Measurements from ENCODE around the gene SAMD3.
"Not testable (repeated sequence)": the region's sequence is repeated elsewhere in the genome, so short reads cannot be mapped to it uniquely, and the experiment has no call there.

Gene SAMD3

GRCh38 chr6:130173377-130174004 lies 49.3 kb downstream of the SAMD3 start:
- not testable (repeated sequence) for DNase-seq (ENCODE audit: low spot score)

- DNase-seq (ENCODE audit: low spot score), result not testable (repeated sequence)
Observed at GRCh38 chr6:130170160-130170559, 52.6 kb downstream of the SAMD3 start.

- no peak for DNase-seq (ENCODE audit: low spot score)
Observed at GRCh38 chr6:130167655-130168054, 55.1 kb downstream of the SAMD3 start.

GRCh38 chr6:130164251-130164650 lies 58.5 kb downstream of the SAMD3 start:
- DNase-seq (ENCODE audit: low spot score), result no peak

- DNase-seq (ENCODE audit: low spot score), result no peak
Observed at GRCh38 chr6:130163266-130163665, 59.5 kb downstream of the SAMD3 start.

GRCh38 chr6:130162421-130162820 lies 60.3 kb downstream of the SAMD3 start:
- no peak for DNase-seq (ENCODE audit: low spot score)

GRCh38 chr6:130161683-130162404 lies 60.9 kb downstream of the SAMD3 start:
- DNase-seq (ENCODE audit: low spot score), result no peak

GRCh38 chr6:130159956-130160355 lies 62.8 kb downstream of the SAMD3 start:
- no peak for DNase-seq (ENCODE audit: low spot score)

- no peak for DNase-seq (ENCODE audit: low spot score)
Observed at GRCh38 chr6:130158548-130158947, 64.2 kb downstream of the SAMD3 start.

GRCh38 chr6:130158056-130158455 lies 64.7 kb downstream of the SAMD3 start:
- DNase-seq (ENCODE audit: low spot score), result no peak

- no peak for DNase-seq (ENCODE audit: low spot score)
Observed at GRCh38 chr6:130156908-130157307, 65.8 kb downstream of the SAMD3 start.

GRCh38 chr6:130152908-130153510 lies 69.7 kb downstream of the SAMD3 start:
- DNase-seq (ENCODE audit: low spot score), result no peak

- no peak for DNase-seq (ENCODE audit: low spot score)
Observed at GRCh38 chr6:130150906-130151305, 71.8 kb downstream of the SAMD3 start.

- not testable (repeated sequence) for DNase-seq (ENCODE audit: low spot score)
Observed at GRCh38 chr6:130149016-130149415, 73.7 kb downstream of the SAMD3 start.

GRCh38 chr6:130148181-130148580 lies 74.6 kb downstream of the SAMD3 start:
- DNase-seq (ENCODE audit: low spot score), result no peak

GRCh38 chr6:130147111-130147510 lies 75.6 kb downstream of the SAMD3 start:
- DNase-seq (ENCODE audit: low spot score), result no peak

GRCh38 chr6:130143709-130144108 lies 79.0 kb downstream of the SAMD3 start:
- no peak for DNase-seq (ENCODE audit: low spot score)

GRCh38 chr6:130140084-130140483 lies 82.7 kb downstream of the SAMD3 start:
- DNase-seq (ENCODE audit: low spot score), result no peak

- no peak for DNase-seq (ENCODE audit: low spot score)
Observed at GRCh38 chr6:130138909-130139242, 83.9 kb downstream of the SAMD3 start.

- DNase-seq (ENCODE audit: low spot score), result no peak
Observed at GRCh38 chr6:130138116-130138908, 84.4 kb downstream of the SAMD3 start.

- DNase-seq (ENCODE audit: low spot score), result no peak
Observed at GRCh38 chr6:130136798-130137197, 86.0 kb downstream of the SAMD3 start.

- DNase-seq (ENCODE audit: low spot score), result no peak
Observed at GRCh38 chr6:130134582-130134981, 88.2 kb downstream of the SAMD3 start.

- DNase-seq (ENCODE audit: low spot score), result no peak
Observed at GRCh38 chr6:130132286-130132701, 90.5 kb downstream of the SAMD3 start.

All from SW480 (cell line).